ENCODE data around the gene CNGA3. TPM values are rescaled to one million over a fixed set of nuclear protein-coding genes. Genes with fewer than 3 reads are reported as not detected.

CNGA3 gene
- total RNA-seq, 1 donor from 2014 or later, result 1.2 TPM

DNA sequence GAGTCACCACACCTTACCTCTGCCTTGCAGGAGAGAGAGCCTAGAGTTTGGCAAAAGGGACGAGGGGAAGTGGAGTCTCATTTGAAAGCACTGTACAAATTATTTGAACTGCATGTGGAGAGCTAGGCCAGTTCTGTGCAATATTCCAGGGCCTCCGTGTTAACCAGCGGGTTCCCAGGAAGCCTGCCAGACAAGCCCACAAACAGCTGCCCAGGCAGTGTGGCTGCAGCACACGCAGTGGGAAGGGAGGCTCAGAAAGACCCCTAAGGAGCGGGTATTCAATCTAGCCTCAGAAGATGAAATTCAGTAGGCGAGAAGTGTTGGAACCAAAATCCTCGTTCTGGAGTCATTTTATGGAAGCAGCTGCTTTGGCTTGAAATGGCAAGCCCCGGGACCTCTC, 30.7 kb downstream of the CNGA3 start:
- no peak for DNase-seq (ENCODE audit: low spot score)

- no peak for DNase-seq (ENCODE audit: low spot score)
These were observed 31.3 kb downstream of the CNGA3 start for GRCh38 chr2:98377544-98377943.

GRCh38 chr2:98378196-98378595, 31.9 kb downstream of the CNGA3 start:
- DNase-seq (ENCODE audit: low spot score), result no peak

DNA sequence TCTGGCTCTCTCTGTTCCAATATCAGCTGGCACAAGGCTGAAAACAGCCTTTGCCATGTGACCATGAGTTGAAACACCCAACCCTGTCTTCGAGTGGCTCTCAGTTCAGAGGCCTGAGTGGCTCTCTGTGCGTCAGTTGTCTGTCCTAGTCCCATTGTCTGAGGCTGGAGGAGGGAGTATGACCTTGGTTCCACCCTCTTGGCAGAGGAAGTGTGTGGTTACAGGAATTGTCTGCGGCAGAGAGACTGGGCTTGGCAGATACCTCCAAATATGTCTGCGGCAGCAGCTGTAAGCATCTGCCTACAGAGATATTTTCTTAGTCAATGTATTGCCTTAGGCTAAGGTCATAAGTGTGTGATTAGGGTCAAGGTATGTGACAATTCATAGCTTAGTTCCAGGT, 32.6 kb downstream of the CNGA3 start:
- DNase-seq (ENCODE audit: low spot score), result no peak

DNA sequence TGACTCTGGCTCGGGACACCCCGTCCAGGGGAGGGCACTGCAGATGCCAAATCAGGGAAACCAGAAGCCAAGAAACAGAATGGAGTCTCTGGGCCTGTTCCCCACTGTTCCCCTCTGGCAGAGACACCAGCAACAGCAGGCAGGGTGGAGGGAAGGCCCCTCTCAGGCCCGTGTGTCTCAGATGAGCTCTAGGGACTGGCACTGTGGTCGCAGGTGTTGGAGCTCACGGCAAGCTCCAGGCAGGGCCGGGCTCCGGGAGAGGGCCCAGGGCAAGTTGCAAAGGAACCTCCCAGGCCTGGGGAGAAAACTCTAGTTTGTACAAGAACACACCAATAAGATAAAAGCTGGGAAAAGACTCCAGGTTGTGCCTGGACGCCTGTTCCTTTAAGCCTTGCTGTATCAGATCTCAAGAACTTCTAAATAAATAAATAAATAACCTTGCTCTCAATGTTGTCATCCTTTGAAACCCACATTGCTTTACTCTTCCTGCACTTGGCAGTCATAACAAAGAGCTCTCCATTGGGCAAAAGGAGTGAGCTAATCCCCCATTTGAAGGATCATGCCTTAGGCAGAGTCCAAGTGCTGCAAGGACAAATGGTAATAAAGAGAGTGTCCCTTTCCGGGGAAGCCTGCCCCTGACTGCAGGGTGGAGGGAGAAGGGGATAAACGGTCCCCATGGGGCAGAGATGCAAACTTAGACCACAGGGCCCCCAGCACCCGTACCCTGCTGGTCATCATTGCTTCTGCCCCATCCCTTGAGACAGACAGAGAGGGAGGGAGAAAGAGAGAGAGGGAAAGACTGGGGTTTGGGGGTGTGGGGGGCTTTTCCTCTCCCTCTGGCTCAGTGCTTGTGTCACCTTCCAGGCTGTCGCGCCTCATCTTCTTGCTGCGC, 33.3 kb downstream of the CNGA3 start:
- no peak for DNase-seq (ENCODE audit: low spot score)

GRCh38 chr2:98380203-98380535, 33.9 kb downstream of the CNGA3 start:
- DNase-seq (ENCODE audit: low spot score), result no peak

DNA sequence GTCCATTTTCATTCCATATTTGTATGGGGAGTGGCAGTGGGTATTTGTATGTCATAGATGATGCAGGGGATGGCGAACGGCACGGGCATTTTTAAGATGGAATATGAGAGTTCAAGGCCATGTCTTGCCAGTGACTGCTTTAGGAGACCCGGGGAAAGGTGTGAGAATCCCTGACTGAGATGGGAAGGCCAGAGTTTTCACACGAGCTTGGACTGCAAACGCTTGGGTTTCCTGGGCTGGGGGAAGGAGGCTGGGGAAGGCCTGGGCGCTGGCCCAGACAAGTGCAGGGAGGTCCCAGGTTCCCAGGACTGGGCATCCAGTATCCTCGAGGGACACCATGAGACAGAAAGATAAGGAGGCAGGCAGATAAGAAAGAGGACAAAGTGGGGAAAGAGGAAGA, 35.2 kb downstream of the CNGA3 start:
- no peak for DNase-seq (ENCODE audit: low spot score)

- no peak for DNase-seq (ENCODE audit: low spot score)
These were observed 35.8 kb downstream of the CNGA3 start for GRCh38 chr2:98382086-98382485.

- DNase-seq (ENCODE audit: low spot score), result no peak
These were observed 36.5 kb downstream of the CNGA3 start for GRCh38 chr2:98382739-98383138.

- DNase-seq (ENCODE audit: low spot score), result no peak
These were observed 36.9 kb downstream of the CNGA3 start for GRCh38 chr2:98383166-98383565.

GRCh38 chr2:98385050-98385699, 38.9 kb downstream of the CNGA3 start:
- DNase-seq (ENCODE audit: low spot score), result peak; percentile 74

DNA sequence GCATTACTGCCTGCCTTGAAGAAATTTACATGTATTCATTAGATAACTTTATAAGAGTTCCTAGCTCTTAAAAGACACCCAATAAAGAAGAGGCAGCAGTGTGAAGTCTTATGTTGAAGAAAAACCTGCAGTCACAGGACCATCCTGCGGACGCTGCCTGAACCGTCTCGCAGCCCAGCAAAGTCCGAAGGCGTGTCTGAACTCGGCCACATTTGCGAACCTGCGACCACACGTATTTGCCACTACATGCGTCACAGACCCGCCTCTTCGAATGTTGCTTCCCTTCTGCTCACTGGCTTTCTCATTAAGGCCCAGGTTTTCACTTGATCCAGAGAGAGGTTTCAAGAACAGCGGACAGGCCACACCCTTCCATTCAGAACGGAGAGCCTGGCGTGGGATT, 41.2 kb downstream of the CNGA3 start:
- DNase-seq (ENCODE audit: low spot score), result no peak

GRCh38 chr2:98388081-98388480, 41.8 kb downstream of the CNGA3 start:
- no peak for DNase-seq (ENCODE audit: low spot score)

GRCh38 chr2:98388601-98389250, 42.5 kb downstream of the CNGA3 start:
- no peak for DNase-seq (ENCODE audit: low spot score)

DNA sequence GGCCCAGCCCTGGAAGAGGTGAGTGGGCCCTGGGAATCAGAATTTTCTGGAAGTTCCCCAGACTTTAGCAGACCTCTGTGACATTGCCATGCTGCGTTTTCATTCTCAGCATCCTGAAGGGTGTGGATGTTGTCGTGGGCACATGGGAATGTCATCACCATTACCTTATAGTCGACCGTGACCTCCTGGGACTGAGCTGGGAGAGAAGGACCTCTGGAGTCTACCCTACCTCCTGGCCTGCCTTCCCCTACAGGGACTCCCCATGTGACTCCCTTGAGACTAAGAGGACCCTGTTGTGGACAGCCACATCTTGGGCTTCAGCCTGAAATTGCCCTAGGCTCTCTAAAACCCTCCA, 43.0 kb downstream of the CNGA3 start:
- no peak for DNase-seq (ENCODE audit: low spot score)

DNA sequence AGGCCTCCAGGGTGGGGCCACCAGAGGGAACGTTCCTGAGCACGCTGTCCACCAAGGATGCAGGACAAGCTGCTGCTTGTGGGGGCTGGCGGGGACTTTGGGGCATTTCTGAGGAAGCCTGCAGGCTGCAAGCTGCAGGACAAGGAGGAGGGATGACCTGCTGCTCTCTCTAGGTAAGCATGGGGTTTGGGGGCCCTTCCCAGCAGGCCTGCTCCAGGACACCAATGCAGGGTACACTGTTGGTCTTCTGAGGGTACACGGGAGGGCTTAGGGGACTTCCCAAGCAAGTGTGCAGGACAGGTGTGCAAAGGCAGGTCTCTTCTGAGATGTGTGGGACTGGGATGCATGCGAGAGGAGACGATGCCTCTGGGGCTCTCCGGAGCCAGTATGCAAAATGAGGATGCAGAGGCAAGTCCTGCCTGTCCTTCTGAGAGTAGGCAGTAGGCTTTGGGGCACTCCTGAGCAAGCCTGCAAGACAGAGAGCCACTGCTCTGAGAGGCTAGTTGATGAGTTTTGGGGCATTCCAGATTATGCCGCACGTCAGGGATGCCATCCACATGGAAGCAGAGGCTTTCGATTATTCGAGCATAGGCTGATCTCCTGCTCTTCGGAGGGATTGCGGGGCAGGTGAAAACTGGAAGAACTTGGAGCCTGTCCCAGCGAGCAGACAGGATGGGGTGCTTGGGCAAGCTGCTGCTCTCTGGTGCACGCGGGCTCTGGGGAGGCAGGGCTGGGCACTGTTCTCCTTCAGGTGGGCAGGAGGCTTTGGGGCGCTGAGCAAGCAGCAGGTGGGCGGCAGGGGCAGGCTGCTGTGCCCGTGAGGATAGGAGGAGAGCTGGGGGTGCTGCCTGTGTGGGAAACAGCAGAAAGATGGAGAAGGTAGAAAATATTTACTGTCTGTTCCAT, 44.6 kb downstream of the CNGA3 start:
- no peak for DNase-seq (ENCODE audit: low spot score)

- no peak for DNase-seq (ENCODE audit: low spot score)
These were observed 45.5 kb downstream of the CNGA3 start for GRCh38 chr2:98391581-98392270.

GRCh38 chr2:98393354-98393753, 47.1 kb downstream of the CNGA3 start:
- DNase-seq (ENCODE audit: low spot score), result no peak

DNA sequence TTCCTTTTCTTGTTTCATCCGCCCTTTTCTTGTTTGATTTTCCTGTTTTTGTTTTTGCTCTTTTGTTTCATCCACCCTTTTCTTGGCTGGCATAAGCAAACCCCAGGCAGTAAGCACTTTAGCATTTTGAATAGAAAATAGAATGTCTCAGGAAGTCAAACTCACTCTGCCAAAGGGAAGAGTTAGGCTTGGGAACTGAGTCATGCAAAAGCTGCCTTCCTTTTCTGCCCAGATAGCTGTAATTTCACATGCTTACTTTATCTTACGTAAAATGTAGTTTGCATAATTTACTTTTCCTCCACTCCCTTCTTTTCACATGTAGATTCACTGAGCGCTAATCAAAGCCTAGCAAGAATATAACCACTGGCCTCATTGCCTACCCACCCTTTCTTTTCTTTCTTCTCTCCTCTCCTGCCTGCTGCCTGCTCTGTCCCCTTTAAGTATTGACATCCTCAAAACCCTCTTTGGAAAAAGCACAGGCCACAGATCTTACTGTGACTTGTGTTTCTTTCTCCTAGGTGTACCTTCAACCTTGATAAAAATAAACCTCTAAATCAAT, 48.4 kb downstream of the CNGA3 start:
- no peak for DNase-seq (ENCODE audit: low spot score)

GRCh38 chr2:98395977-98396376, 49.7 kb downstream of the CNGA3 start:
- no peak for DNase-seq (ENCODE audit: low spot score)

Measured in umbilical cord (tissue), 2 donors.